SU-DHL-6 (cell line): Measurements from ENCODE around the gene PTPRN2.

ENCODE experiments used
- CTCF ChIP-seq: fragments of 200-600 bp; sonication (generic); IDR thresholded peaks from one replicate; pipeline ENCODE4 v1.5.1; 2017; ENCODE audit warnings: antibody characterized with exemption, mild to moderate bottlenecking, low read length, moderate library complexity; ENCODE audit not compliant: insufficient read depth, poor library complexity, severe bottlenecking
- EZH2phosphoT487 ChIP-seq: fragments of 200-600 bp; sonication (generic), shearing (Covaris generic); conservative IDR thresholded peaks from 2 replicates; pipeline ENCODE4 v1.6.1; 2018; ENCODE audit warnings: mild to moderate bottlenecking, antibody characterized with exemption, low read length, moderate library complexity, mixed read lengths

DNA sequence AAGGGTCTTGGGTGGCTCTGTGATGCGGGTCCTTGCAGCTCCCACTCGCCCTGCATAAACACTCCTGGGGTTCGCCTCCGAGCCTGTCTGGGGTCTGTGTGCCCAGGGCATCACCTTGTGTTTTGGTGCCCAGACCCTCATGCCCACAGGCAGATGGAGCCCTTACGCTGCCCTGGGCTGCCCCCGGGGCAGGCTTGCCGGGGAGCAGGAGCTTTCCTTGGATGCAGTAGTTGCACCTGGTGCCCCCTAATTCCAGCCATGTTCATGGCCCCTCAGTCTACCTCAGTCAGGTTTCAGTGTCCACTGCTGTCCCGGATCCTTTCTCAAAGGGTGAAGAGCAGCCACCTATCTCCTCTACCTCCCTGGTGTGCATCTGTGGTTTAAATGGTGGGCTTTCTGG is 396.0 kb downstream of the PTPRN2 start:
- no peak for TF ChIP-seq CTCF
- no peak for TF ChIP-seq EZH2phosphoT487
